Ishikawa (cell line): ENCODE measurements around the gene ZNF33A.

Source experiments
- CEBPB ChIP-seq: IDR thresholded peaks from 2 replicates; pipeline ENCODE4 v1.6.1; 2012
- TF ChIP-seq, protein P1 (sequence below): IDR thresholded peaks from 2 replicates; pipeline ENCODE4 v1.6.1; 2012

DNA sequence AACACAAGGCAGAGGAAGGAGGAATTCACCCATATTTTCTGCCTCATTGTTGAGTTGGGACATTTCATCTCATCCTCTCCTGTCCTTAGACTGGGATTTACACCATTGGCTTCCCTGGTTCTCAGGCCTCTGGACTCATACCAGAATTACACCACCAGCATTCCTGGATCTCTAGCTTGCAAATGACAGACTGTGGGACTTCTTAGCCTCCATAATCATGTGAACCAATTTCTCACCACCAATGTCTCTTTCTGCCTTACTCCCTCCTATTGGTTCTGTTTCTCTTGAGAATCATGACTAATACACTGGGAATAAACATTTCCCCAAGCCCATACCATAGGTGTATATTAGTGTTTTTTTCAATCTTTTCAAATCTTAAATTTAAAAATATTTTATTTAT is 2.9 kb upstream of the ZNF33A start:
- TF ChIP-seq, protein P1, sequence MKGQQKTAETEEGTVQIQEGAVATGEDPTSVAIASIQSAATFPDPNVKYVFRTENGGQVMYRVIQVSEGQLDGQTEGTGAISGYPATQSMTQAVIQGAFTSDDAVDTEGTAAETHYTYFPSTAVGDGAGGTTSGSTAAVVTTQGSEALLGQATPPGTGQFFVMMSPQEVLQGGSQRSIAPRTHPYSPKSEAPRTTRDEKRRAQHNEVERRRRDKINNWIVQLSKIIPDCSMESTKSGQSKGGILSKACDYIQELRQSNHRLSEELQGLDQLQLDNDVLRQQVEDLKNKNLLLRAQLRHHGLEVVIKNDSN = no peak
- no peak for TF ChIP-seq CEBPB
